SU-DHL-6 (cell line): Measurements from ENCODE around the gene TP63.

ENCODE experiments used
- H2AFZ ChIP-seq: fragments of 200-600 bp; sonication (generic); 2 replicates; pipeline ENCODE4 v1.6.1; 2014; ENCODE audit warnings: low read depth, mild to moderate bottlenecking, moderate library complexity, mixed read lengths, antibody characterized with exemption, low read length; ENCODE audit not compliant: severe bottlenecking
- H3F3A ChIP-seq: fragments of 200-600 bp; shearing (Covaris generic); 2 replicates; pipeline ENCODE4 v1.6.0; 2016; ENCODE audit warnings: antibody characterized with exemption, mild to moderate bottlenecking; ENCODE audit not compliant: insufficient read depth
- H3K27ac ChIP-seq: fragments of 200-600 bp; sonication (generic); 2 replicates; pipeline ENCODE4 v1.5.1; 2016; ENCODE audit warnings: low read depth, mild to moderate bottlenecking, low read length, moderate library complexity, mixed read lengths
- H3K27me3 ChIP-seq: fragments of 200-600 bp; sonication (generic), shearing (Covaris generic); 2 replicates; pipeline ENCODE4 v1.6.0; 2014; ENCODE audit warnings: mild to moderate bottlenecking, low read length
- H3K36me3 ChIP-seq: fragments of 200-600 bp; sonication (generic); 2 replicates; pipeline ENCODE4 v1.6.1; 2014; ENCODE audit warnings: mild to moderate bottlenecking, low read length, mixed read lengths
- H3K4me2 ChIP-seq: fragments of 300-600, 200-600 bp; shearing (Covaris generic), sonication (generic); 2 replicates; pipeline ENCODE4 v1.6.0; 2014; ENCODE audit warnings: low read length, low read depth, mild to moderate bottlenecking; ENCODE audit not compliant: poor library complexity, severe bottlenecking
- H3K4me3 ChIP-seq: fragments of 200-600 bp; sonication (generic); 2 replicates; pipeline ENCODE4 v1.5.1; 2014; ENCODE audit warnings: antibody characterized with exemption, low read length, mild to moderate bottlenecking, mixed read lengths; ENCODE audit not compliant: insufficient read depth, poor library complexity, severe bottlenecking
- H3K79me2 ChIP-seq: fragments of 200-600 bp; sonication (generic); 2 replicates; pipeline ENCODE4 v1.6.1; 2014; ENCODE audit warnings: mild to moderate bottlenecking, low read length, moderate library complexity; ENCODE audit not compliant: insufficient read depth
- H3K9ac ChIP-seq: fragments of 200-600 bp; sonication (generic); 2 replicates; pipeline ENCODE4 v1.7.0; 2014; ENCODE audit warnings: mild to moderate bottlenecking, low read length
- H3K9me2 ChIP-seq: fragments of 200-600 bp; sonication (generic); replicated peaks from 2 replicates; pipeline ENCODE4 v1.6.1; 2014; ENCODE audit warnings: low read length; ENCODE audit not compliant: insufficient read depth
- H3K9me3 ChIP-seq: fragments of 200-600 bp; sonication (generic); 2 replicates; pipeline ENCODE4 v1.6.1; 2014; ENCODE audit warnings: low read length, mixed read lengths; ENCODE audit not compliant: insufficient read depth
- H4K20me1 ChIP-seq: fragments of 200-600 bp; sonication (generic); 2 replicates; pipeline ENCODE4 v1.6.1; 2014; ENCODE audit warnings: low read depth, mild to moderate bottlenecking, antibody characterized with exemption, low read length, moderate library complexity, mixed read lengths
- CTCF ChIP-seq: fragments of 200-600 bp; sonication (generic); IDR thresholded peaks from one replicate; pipeline ENCODE4 v1.5.1; 2017; ENCODE audit warnings: antibody characterized with exemption, mild to moderate bottlenecking, low read length, moderate library complexity; ENCODE audit not compliant: insufficient read depth, poor library complexity, severe bottlenecking
- EZH2phosphoT487 ChIP-seq: fragments of 200-600 bp; sonication (generic), shearing (Covaris generic); conservative IDR thresholded peaks from 2 replicates; pipeline ENCODE4 v1.6.1; 2018; ENCODE audit warnings: mild to moderate bottlenecking, antibody characterized with exemption, low read length, moderate library complexity, mixed read lengths

Gene TP63

GRCh38 chr3:189813647-189814240 is 182.6 kb downstream of the TP63 start:
- Histone ChIP-seq H3K79me2 (no peaks in the 10 kb centered on the region), H3K9ac (no peak overlapping the region), H3F3A (no peaks in the 10 kb centered on the region), H3K9me3 (no peaks in the 10 kb centered on the region), H4K20me1 (no peaks in the 10 kb centered on the region), H2AFZ (no peak overlapping the region), H3K36me3 (no peaks in the 10 kb centered on the region; the same call in 1 of the 2 replicates), H3K27me3 (no peaks in the 10 kb centered on the region), H3K9me2 (no peaks in the 10 kb centered on the region), H3K4me2 (no peak overlapping the region), H3K4me3 (no peak overlapping the region), H3K27ac (no peak overlapping the region)
- no peak for TF ChIP-seq CTCF
- no peak for TF ChIP-seq EZH2phosphoT487

GRCh38 chr3:189820365-189820720 is 189.2 kb downstream of the TP63 start:
- no peaks in the 10 kb centered on the region for H4K20me1 ChIP-seq
- H3K36me3 ChIP-seq = no peaks in the 10 kb centered on the region
- no peaks in the 10 kb centered on the region for H3K79me2 ChIP-seq
- H2AFZ ChIP-seq = no peak overlapping the region
- no peak overlapping the region for H3K4me3 ChIP-seq
- H3K4me2 ChIP-seq = no peak overlapping the region
- H3K27ac ChIP-seq = no peak overlapping the region
- H3F3A ChIP-seq = no peaks in the 10 kb centered on the region
- H3K27me3 ChIP-seq = no peaks in the 10 kb centered on the region
- no peaks in the 10 kb centered on the region for H3K9me3 ChIP-seq
- TF ChIP-seq EZH2phosphoT487 (no peak), CTCF (no peak)
- no peak overlapping the region for H3K9ac ChIP-seq
- H3K9me2 ChIP-seq = no peaks in the 10 kb centered on the region

GRCh38 chr3:189821262-189821661 is 190.1 kb downstream of the TP63 start:
- H4K20me1 ChIP-seq = no peaks in the 10 kb centered on the region
- H3K27ac ChIP-seq = no peak overlapping the region
- no peaks in the 10 kb centered on the region for H3K36me3 ChIP-seq
- no peak overlapping the region for H3K4me2 ChIP-seq
- H3K79me2 ChIP-seq = no peaks in the 10 kb centered on the region
- no peak overlapping the region for H3K9ac ChIP-seq
- H3F3A ChIP-seq = no peaks in the 10 kb centered on the region
- no peaks in the 10 kb centered on the region for H3K9me2 ChIP-seq
- no peak overlapping the region for H2AFZ ChIP-seq
- no peaks in the 10 kb centered on the region for H3K9me3 ChIP-seq
- H3K27me3 ChIP-seq = no peaks in the 10 kb centered on the region
- no peak for TF ChIP-seq EZH2phosphoT487
- no peak overlapping the region for H3K4me3 ChIP-seq

GRCh38 chr3:189822726-189823125 is 191.5 kb downstream of the TP63 start:
- no peak for TF ChIP-seq EZH2phosphoT487
- TF ChIP-seq CTCF = no peak
- no peak overlapping the region for H3K9ac ChIP-seq
- no peak overlapping the region for H3K27ac ChIP-seq
- no peaks in the 10 kb centered on the region for H3K9me3 ChIP-seq
- no peaks in the 10 kb centered on the region for H3K36me3 ChIP-seq
- H3K9me2 ChIP-seq = no peaks in the 10 kb centered on the region
- no peak overlapping the region for H3K4me2 ChIP-seq
- no peaks in the 10 kb centered on the region for H3F3A ChIP-seq
- no peak overlapping the region for H3K4me3 ChIP-seq
- H3K27me3 ChIP-seq = no peaks in the 10 kb centered on the region
- H2AFZ ChIP-seq = no peak overlapping the region
- no peaks in the 10 kb centered on the region for H3K79me2 ChIP-seq
- H4K20me1 ChIP-seq = no peaks in the 10 kb centered on the region
